Measurements from ENCODE around the gene ATN1.
"Not testable (repeated sequence)": the region's sequence is repeated elsewhere in the genome, so short reads cannot be mapped to it uniquely, and the experiment has no call there.

DNA sequence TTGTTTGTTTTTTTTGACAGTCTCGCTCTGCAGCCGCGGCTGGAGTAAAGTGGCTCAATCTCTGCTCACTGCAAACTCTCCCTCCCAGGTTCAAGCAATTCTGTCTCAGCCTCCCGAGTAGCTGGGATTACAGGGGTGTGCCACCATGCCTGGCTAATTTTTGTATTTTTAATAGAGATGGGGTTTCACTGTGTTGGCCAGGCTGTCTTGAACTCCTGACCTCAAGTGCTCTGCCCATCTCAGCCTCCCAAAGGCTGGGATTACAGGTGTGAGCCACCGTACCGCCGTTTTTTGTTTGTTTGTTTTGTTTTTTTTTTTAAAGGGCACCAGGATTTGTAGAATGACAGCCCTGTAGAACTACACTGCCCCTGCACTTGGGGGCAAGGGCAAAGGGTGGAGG is 39.0 kb upstream of the ATN1 start:
- not testable (repeated sequence) for TF ChIP-seq CHD2 (IDR thresholded peaks at IDR 0.05; ENCODE audit: low read length); POLR2AphosphoS5 (IDR thresholded peaks at IDR 0.05; ENCODE audit: low read depth, low read length); EZH2 (IDR thresholded peaks at IDR 0.05; ENCODE audit: low read depth, low read length, severe bottlenecking); FOSL1 (IDR thresholded peaks at IDR 0.05; ENCODE audit: insufficient read depth, low read depth, low read length); POLR2A (IDR thresholded peaks at IDR 0.05; ENCODE audit: control extremely low read depth in 1 of 2, low read depth in 2 of 2, low read length in 2 of 2); ATF2 (IDR thresholded peaks at IDR 0.05; ENCODE audit: low read length); CTCF (IDR thresholded peaks at IDR 0.05; ENCODE audit: control extremely low read depth in 1 of 3, insufficient read depth in 1 of 3, low read depth in 1 of 3, low read length in 3 of 3); SP1 (IDR thresholded peaks at IDR 0.05; ENCODE audit: low read depth, low read length); KDM1A (IDR thresholded peaks at IDR 0.05; ENCODE audit: borderline replicate concordance, low read length)

Data from H1 (cell line).